ENCODE data around the gene DENND2A.
A peak's percentile ranks its signal among the peaks of the same experiment; 100 is the strongest.
"Not testable (repeated sequence)": the region's sequence is repeated elsewhere in the genome, so short reads cannot be mapped to it uniquely, and the experiment has no call there.

Gene DENND2A

GRCh38 chr7:140581411-140581810 is 59.2 kb downstream of the DENND2A start:
- no peak for DNase-seq

- no peak for DNase-seq
Observed at GRCh38 chr7:140577651-140578050, 63.0 kb downstream of the DENND2A start.

GRCh38 chr7:140576589-140576988 is 64.0 kb downstream of the DENND2A start:
- DNase-seq: no peak

GRCh38 chr7:140571538-140572122 is 69.0 kb downstream of the DENND2A start:
- no peak for DNase-seq

GRCh38 chr7:140570120-140570519 is 70.5 kb downstream of the DENND2A start:
- DNase-seq: no peak

GRCh38 chr7:140568021-140568813 is 72.4 kb downstream of the DENND2A start:
- no peak for DNase-seq

- DNase-seq: not testable (repeated sequence)
Observed at GRCh38 chr7:140566186-140566585, 74.4 kb downstream of the DENND2A start.

- not testable (repeated sequence) for DNase-seq
Observed at GRCh38 chr7:140565761-140566160, 74.9 kb downstream of the DENND2A start.

- no peak for DNase-seq
Observed at GRCh38 chr7:140564643-140565042, 76.0 kb downstream of the DENND2A start.

GRCh38 chr7:140562926-140563481 is 77.6 kb downstream of the DENND2A start:
- no peak for DNase-seq

- DNase-seq: no peak
Observed at GRCh38 chr7:140559410-140559809, 81.2 kb downstream of the DENND2A start.

GRCh38 chr7:140557809-140558518 is 82.6 kb downstream of the DENND2A start:
- no peak for DNase-seq

- no peak for DNase-seq
Observed at GRCh38 chr7:140557069-140557468, 83.5 kb downstream of the DENND2A start.

GRCh38 chr7:140553236-140553635 is 87.4 kb downstream of the DENND2A start:
- DNase-seq: not testable (repeated sequence)

- no peak for DNase-seq
Observed at GRCh38 chr7:140552240-140552679, 88.4 kb downstream of the DENND2A start.

- no peak for DNase-seq
Observed at GRCh38 chr7:140551355-140552239, 89.0 kb downstream of the DENND2A start.

- no peak for DNase-seq
Observed at GRCh38 chr7:140546947-140547346, 93.7 kb downstream of the DENND2A start.

- DNase-seq: no peak
Observed at GRCh38 chr7:140544388-140544826, 96.2 kb downstream of the DENND2A start.

- DNase-seq: no peak
Observed at GRCh38 chr7:140542228-140542603, 98.4 kb downstream of the DENND2A start.

GRCh38 chr7:140541513-140542227 is 98.9 kb downstream of the DENND2A start:
- DNase-seq: peak in 1 of 2 experiments; percentile 65

- no peak for DNase-seq
Observed at GRCh38 chr7:140541176-140541512, 99.5 kb downstream of the DENND2A start.
